ENCODE measurements around the gene SLC7A6OS. TPM values are rescaled to one million over a fixed set of nuclear protein-coding genes. Genes with fewer than 3 reads are reported as not detected.
A peak's percentile ranks its signal among the peaks of the same experiment; 100 is the strongest.

The SLC7A6OS gene
- 14.4 TPM for total RNA-seq

DNA sequence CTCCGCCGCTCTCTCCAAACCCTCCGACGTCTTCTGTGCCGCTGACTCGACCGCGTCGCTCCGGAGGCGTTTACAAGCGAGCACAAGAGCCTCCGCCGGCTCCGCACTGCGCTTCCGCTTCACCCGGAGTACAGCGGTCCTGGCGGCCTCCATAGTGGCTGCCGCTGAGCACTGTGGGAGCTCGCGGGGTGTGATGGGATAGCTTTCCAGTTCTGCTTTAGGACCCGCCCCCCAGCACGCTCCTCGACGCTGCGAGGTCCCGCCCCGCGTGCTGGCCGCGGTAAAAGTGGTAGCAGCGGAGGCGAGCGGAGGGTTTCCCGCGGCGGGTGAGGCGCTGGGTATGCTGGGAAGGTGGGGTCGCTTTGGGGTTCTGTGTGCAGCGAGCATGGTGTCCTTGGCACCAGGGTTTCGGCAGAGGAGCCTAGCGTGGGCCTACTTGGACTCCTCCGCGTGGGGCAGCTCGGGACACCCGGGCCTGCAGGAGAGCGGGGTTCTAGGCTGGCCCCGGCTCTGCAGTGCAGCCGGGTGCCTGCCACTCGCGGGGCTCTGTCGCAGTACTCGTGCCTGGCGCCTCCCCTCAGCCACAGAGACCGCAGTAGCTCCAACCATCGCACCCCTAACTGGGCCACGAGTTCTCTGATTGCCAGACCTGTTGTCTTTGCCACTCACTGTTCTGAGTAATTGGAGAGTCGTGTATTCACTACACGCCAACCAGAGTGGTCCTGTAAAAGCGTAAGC lies at the start of gene SLC7A6OS, which contains the start of gene PRMT7:
SLC7A6OS (minus strand) TSS at position 173 of the 738 bp plus-strand sequence; CDS start at position 153, 20 bp downstream.
PRMT7 (plus strand) TSS at position 246 of the 738 bp plus-strand sequence. CDS start 4,961 bp downstream, outside the sequence.
- Histone ChIP-seq H3K27me3 (no peaks in the 10 kb centered on the region), H3K27ac (peak within 1 kb of the TSS; percentile 58 to 68), H3K4me1 (peaks cover 7 to 17% of the 10 kb centered on the region in 2 donors), H3K4me3 (peak within 1 kb of the TSS; percentile 87 to 88), H3K36me3 (peaks cover 14 to 30% of the 10 kb centered on the region in 2 donors), H3K9me3 (no peaks in the 10 kb centered on the region)
- intact Hi-C loops (cut with DNase I), result loop anchor here (1.0 to 2.0 kb wide), 2 partner anchors 18 to 46 kb away; no protein-coding TSS in a partner anchor
- TF ChIP-seq, protein P1, sequence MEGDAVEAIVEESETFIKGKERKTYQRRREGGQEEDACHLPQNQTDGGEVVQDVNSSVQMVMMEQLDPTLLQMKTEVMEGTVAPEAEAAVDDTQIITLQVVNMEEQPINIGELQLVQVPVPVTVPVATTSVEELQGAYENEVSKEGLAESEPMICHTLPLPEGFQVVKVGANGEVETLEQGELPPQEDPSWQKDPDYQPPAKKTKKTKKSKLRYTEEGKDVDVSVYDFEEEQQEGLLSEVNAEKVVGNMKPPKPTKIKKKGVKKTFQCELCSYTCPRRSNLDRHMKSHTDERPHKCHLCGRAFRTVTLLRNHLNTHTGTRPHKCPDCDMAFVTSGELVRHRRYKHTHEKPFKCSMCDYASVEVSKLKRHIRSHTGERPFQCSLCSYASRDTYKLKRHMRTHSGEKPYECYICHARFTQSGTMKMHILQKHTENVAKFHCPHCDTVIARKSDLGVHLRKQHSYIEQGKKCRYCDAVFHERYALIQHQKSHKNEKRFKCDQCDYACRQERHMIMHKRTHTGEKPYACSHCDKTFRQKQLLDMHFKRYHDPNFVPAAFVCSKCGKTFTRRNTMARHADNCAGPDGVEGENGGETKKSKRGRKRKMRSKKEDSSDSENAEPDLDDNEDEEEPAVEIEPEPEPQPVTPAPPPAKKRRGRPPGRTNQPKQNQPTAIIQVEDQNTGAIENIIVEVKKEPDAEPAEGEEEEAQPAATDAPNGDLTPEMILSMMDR (IDR thresholded peaks at IDR 0.05), result peak in 2 of 3 experiments; percentile 20 to 53
- DNase-seq (ENCODE audit: low spot score in 2 of 2), result peak; percentile 68 to 93

- TF ChIP-seq, protein P1 (IDR thresholded peaks at IDR 0.05), result no peak
- H3K27me3 ChIP-seq, result no peaks in the 10 kb centered on the region
These were observed 48.8 kb upstream of the SLC7A6OS start for GRCh38 chr16:68359398-68360191.

DNA sequence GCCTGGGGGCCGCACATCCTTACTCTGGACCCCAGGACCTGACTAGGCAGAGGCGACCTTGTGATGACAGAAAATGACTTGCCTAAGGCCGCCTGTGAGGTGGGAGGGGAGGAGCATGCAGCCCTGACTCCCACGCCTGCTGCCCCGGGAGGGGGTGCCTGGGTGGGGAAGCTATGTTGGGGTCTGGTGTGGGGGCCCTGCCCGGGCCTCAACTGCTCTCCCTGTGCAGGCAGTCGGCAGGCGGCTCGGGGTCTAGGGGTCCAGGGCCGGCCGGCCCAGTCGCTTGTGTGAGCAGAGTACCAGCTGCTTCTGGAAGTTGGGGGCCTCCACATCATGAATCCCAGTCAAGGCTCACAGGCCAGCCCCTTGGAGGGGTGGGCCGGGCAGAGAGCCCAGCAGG lies 48.2 kb upstream of the SLC7A6OS start:
- Histone ChIP-seq H3K27me3 (no peaks in the 10 kb centered on the region), H3K36me3 (peaks cover 42 to 43% of the 10 kb centered on the region in 2 donors), H3K4me1 (no peaks in the 10 kb centered on the region), H3K27ac (no peak overlapping the region), H3K9me3 (no peaks in the 10 kb centered on the region), H3K4me3 (no peak overlapping the region)
- TF ChIP-seq, protein P1 (IDR thresholded peaks at IDR 0.05), result no peak
- no peak for DNase-seq (ENCODE audit: low spot score in 2 of 2)
- intact Hi-C loops (cut with DNase I), result no loop called here

More at GRCh38 chr16:68359398-68360191, 48.8 kb upstream of the SLC7A6OS start:
- intact Hi-C loops (cut with DNase I), result no loop called here
- no peaks in the 10 kb centered on the region for H3K9me3 ChIP-seq
- DNase-seq (ENCODE audit: low spot score in 2 of 2), result no peak
- H3K27ac ChIP-seq, result no peak overlapping the region
- H3K4me3 ChIP-seq, result no peak overlapping the region
- peaks cover 36 to 38% of the 10 kb centered on the region in 2 donors for H3K36me3 ChIP-seq
- H3K4me1 ChIP-seq, result no peaks in the 10 kb centered on the region

DNA sequence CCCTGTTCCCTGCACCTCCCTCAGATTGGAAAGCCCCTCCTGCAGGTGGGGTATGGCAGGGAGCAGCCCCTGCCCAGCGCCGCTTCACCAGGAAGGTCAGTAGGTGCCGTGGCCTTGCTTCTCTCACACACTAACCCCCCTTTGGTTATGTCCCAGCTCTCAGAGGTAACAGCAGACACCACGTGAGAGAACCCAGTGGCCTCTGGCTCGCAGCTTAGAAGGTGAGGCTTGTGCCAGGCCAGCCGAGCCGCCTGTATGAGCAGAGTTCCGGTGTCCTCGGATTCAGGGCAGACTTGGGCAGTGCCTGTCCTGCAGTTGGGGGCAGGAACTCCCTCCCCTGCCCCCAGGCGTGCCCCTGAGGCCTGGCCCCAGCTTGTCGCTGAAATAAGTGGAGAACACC lies 47.2 kb upstream of the SLC7A6OS start:
- Histone ChIP-seq H3K27me3 (no peaks in the 10 kb centered on the region), H3K4me3 (no peak overlapping the region), H3K36me3 (peaks cover 53 to 54% of the 10 kb centered on the region in 2 donors), H3K27ac (no peak overlapping the region), H3K4me1 (no peaks in the 10 kb centered on the region), H3K9me3 (no peaks in the 10 kb centered on the region)
- DNase-seq (ENCODE audit: low spot score in 2 of 2), result no peak
- TF ChIP-seq, protein P1 (IDR thresholded peaks at IDR 0.05), result no peak
- intact Hi-C loops (cut with DNase I), result no loop called here

DNA sequence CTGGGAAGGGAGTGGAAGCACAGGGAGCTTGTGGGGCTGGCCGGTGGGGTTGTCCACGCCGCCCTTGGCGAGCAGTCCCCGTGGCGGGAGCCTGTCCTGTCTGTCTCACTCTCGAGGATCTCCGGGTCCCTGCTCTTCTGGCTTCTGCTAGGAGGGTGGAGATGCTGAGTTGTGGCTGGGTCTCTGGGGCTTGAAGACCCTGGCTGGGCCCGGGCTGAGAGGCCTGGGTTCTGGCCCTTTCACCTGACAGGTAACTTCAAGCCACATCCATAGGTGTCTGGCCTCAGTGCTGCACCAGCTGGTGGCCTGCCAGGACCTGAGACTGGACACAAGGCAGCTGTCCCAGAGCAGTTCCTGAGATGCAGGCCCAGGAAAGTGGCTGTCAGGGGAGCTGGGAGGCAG lies 46.8 kb upstream of the SLC7A6OS start:
- Histone ChIP-seq H3K4me3 (no peak overlapping the region), H3K4me1 (no peaks in the 10 kb centered on the region), H3K27ac (no peak overlapping the region), H3K36me3 (peaks cover 55 to 57% of the 10 kb centered on the region in 2 donors), H3K27me3 (no peaks in the 10 kb centered on the region), H3K9me3 (no peaks in the 10 kb centered on the region)
- DNase-seq (ENCODE audit: low spot score in 2 of 2), result no peak
- TF ChIP-seq, protein P1 (IDR thresholded peaks at IDR 0.05), result no peak
- intact Hi-C loops (cut with DNase I), result no loop called here

Data from ascending aorta (tissue), 2 donors.